Lung (tissue), 12 donors: ENCODE measurements around the gene FHOD3. TPM values are rescaled to one million over a fixed set of nuclear protein-coding genes. Genes with fewer than 3 reads are reported as not detected.

ENCODE experiments used
- ATAC-seq: fragments of 200-7000 bp; cut with Tn5 transposase; one replicate; pipeline ENCODE4 v1.9.1; 2020; ENCODE audit warnings: moderate number of reproducible peaks; ENCODE audit not compliant: insufficient read depth, low FRiP score
- DNase-seq, 3 donors: peaks; one replicate each; pipeline ENCODE4 v3.0.0-alpha.2; 2013 to 2017
- H3K27ac ChIP-seq, 2 donors: one replicate each; pipeline ENCODE4 v1.5.1; 2013; ENCODE audit warnings: mild to moderate bottlenecking in 2 of 2, moderate library complexity in 2 of 2, control low read depth in 1 of 2, inconsistent platforms in 1 of 2, low read depth in 1 of 2, low read length in 1 of 2
- H3K27me3 ChIP-seq, 3 donors: one replicate each; pipeline ENCODE4 v1.5.1; 2013; ENCODE audit warnings: low read length in 2 of 3; ENCODE audit not compliant: control insufficient read depth in 3 of 3, insufficient read depth in 3 of 3
- H3K36me3 ChIP-seq, 4 donors: one replicate each; pipeline ENCODE4 v1.5.1; 2013; ENCODE audit warnings: low read length in 4 of 4, mild to moderate bottlenecking in 1 of 4, moderate library complexity in 1 of 4; ENCODE audit not compliant: control insufficient read depth in 4 of 4, insufficient read depth in 4 of 4
- H3K4me1 ChIP-seq, 5 donors: one replicate each; pipeline ENCODE4 v1.5.1; 2013; ENCODE audit warnings: low read length in 5 of 5, mild to moderate bottlenecking in 2 of 5, moderate library complexity in 1 of 5; ENCODE audit not compliant: control insufficient read depth in 5 of 5, insufficient read depth in 5 of 5
- H3K4me3 ChIP-seq: one replicate; pipeline ENCODE4 v1.5.1; 2013; ENCODE audit warnings: mild to moderate bottlenecking, control low read depth, moderate library complexity
- H3K9ac ChIP-seq, 2 donors: one replicate each; pipeline ENCODE4 v1.5.1; 2013; ENCODE audit warnings: low read length in 2 of 2, control low read depth in 1 of 2; ENCODE audit not compliant: insufficient read depth in 1 of 2
- H3K9me3 ChIP-seq, 4 donors: one replicate each; pipeline ENCODE4 v1.5.1; 2013; ENCODE audit warnings: low read length in 3 of 4, mild to moderate bottlenecking in 1 of 4, moderate library complexity in 1 of 4; ENCODE audit not compliant: control insufficient read depth in 4 of 4, insufficient read depth in 3 of 4
- WGBS, 2 donors: extraction: QIAGEN DNeasy Blood & Tissue Kit; methylation state at CpG; one replicate each; pipeline ENCODE4 v1.1.7; 2013; 5-methylcytosine and 5-hydroxymethylcytosine counted together
- polyA plus RNA-seq, 2 donors: library from polyadenylated mRNA; stranded (reverse); fragments of 200-250 nt; gene quantifications; one replicate each; pipeline ENCODE4 v1.2.1, GENCODE V29; 2013
- total RNA-seq, 2 donors: library from RNA; depleted of rRNA in 1 of 2; stranded (reverse); fragments of >200 nt in 1 of 2; gene quantifications; one replicate each; pipeline ENCODE4 v1.2.1, GENCODE V29; 2014 to 2021
- TF ChIP-seq, protein P1 (sequence below): IDR thresholded peaks from 2 replicates; pipeline ENCODE4 v1.5.1; 2012; ENCODE audit warnings: mild to moderate bottlenecking; ENCODE audit errors: control extremely low read depth, extremely low read depth
- donor health status: control.
- donor health status: control.
- donor health status: Bipolar disorder and iron deficiency.
- donor health status: healthy.
- donor health status: DM: yes; HTN: yes; CAD: no.

FHOD3 gene
- total and polyA plus RNA-seq, 4 donors, result 1.0 to 7.4 (median 2.9) TPM

DNA sequence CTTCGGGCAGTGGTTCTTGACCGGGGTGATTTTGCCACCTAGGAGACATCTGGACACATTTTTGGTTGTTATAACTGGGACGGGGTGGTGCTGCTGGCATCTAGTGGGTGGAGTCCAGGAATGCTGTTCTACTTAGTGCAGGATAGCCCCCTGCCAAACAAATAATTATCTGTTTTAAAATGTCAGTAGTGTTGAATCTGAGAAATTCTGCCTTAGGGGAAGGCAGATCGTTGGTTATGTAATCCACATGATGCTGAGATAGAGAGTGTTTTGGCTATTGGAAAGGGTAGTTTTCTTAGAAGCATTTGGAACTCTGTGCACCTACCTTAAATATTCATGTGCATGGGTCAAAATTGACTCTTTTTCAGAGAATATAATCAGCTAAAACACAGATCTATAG lies 332.3 kb downstream of the FHOD3 start:
- Histone ChIP-seq H3K4me3 (no peak overlapping the region), H3K27me3 (no peaks in the 10 kb centered on the region), H3K27ac (peak overlapping the region in 1 of 2 donors; percentile 74), H3K9ac (no peak overlapping the region), H3K9me3 (no peaks in the 10 kb centered on the region), H3K4me1 (peaks cover 0 to 12% (median 0%) of the 10 kb centered on the region in 5 donors), H3K36me3 (no peaks in the 10 kb centered on the region)
- TF ChIP-seq, protein P1, sequence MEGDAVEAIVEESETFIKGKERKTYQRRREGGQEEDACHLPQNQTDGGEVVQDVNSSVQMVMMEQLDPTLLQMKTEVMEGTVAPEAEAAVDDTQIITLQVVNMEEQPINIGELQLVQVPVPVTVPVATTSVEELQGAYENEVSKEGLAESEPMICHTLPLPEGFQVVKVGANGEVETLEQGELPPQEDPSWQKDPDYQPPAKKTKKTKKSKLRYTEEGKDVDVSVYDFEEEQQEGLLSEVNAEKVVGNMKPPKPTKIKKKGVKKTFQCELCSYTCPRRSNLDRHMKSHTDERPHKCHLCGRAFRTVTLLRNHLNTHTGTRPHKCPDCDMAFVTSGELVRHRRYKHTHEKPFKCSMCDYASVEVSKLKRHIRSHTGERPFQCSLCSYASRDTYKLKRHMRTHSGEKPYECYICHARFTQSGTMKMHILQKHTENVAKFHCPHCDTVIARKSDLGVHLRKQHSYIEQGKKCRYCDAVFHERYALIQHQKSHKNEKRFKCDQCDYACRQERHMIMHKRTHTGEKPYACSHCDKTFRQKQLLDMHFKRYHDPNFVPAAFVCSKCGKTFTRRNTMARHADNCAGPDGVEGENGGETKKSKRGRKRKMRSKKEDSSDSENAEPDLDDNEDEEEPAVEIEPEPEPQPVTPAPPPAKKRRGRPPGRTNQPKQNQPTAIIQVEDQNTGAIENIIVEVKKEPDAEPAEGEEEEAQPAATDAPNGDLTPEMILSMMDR, result no peak
- ATAC-seq (no peak), DNase-seq (no peak)
- WGBS, 2 donors, result 86% methylated on average over 4 of the region's 4 CpGs

DNA sequence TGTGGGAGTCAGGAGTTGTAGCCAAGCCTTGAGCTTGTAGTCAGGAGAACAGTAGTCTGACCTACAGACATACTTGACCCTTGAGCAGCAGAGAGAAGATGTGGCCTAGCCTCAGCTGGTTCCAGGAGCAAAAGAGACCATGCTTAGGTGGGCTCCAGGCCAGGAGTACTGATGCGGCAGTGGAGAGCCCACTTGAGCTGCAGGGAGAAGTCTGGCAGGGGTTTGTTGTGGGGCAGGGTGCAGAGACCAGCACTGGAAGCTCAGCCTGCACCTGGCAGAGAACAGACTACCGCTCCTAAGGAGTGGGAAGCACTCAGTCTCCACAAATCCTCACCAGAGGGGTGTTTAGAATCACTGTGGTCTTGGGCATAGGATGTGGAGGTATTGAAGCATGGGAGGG lies 333.4 kb downstream of the FHOD3 start:
- no peaks in the 10 kb centered on the region for H3K36me3 ChIP-seq
- no peak overlapping the region for H3K4me3 ChIP-seq
- H3K27ac ChIP-seq, result no peak overlapping the region
- TF ChIP-seq, protein P1, result no peak
- no peak overlapping the region for H3K9ac ChIP-seq
- WGBS, 2 donors, result 78 to 81% methylated on average over 2 of the region's 2 CpGs
- no peaks in the 10 kb centered on the region for H3K9me3 ChIP-seq
- no peak for ATAC-seq
- peaks cover 0 to 12% (median 0%) of the 10 kb centered on the region in 5 donors for H3K4me1 ChIP-seq
- H3K27me3 ChIP-seq, result no peaks in the 10 kb centered on the region
- DNase-seq, result no peak

DNA sequence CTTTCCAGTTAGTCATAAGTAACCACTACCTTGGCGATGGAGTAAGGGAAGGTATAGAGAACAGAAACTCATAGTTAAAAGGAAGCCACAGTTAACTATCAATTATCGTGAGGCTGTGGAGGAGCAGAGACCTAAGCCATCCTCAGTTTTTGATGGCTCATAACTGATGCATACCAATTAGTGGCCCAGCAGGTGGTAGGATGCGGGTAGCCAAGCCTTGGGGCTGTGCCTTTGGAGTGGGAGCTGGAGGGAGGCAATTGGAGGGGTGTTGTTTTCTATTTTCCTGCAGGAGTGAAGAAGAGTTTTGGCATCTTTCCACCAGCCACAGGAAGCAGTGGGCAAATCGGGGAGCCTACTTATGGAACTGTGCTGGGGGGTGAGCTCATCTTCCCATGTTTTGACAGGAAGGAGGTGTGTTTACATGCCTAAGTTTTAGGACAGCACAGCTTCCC lies 336.5 kb downstream of the FHOD3 start:
- 71 to 79% methylated on average over 4 of the region's 4 CpGs for WGBS, 2 donors

More for the DNA sequence above, 336.5 kb downstream of the FHOD3 start:
- Histone ChIP-seq H3K9ac (no peak overlapping the region), H3K4me3 (no peak overlapping the region), H3K27ac (no peak overlapping the region), H3K36me3 (no peaks in the 10 kb centered on the region), H3K27me3 (no peaks in the 10 kb centered on the region), H3K9me3 (no peaks in the 10 kb centered on the region), H3K4me1 (peaks cover 0 to 11% (median 0%) of the 10 kb centered on the region in 5 donors)
- no peak for DNase-seq
- ATAC-seq, result no peak
- TF ChIP-seq, protein P1, result no peak
